HG02798 (cell line): ENCODE data around the gene STK11IP.

ENCODE experiments used
- ATAC-seq: cut with Tn5 transposase; IDR thresholded peaks from one replicate; pipeline ENCODE4 v1.9.1; 2021; ENCODE audit warnings: mild to moderate bottlenecking; ENCODE audit not compliant: unreplicated experiment, poor library complexity

Gene STK11IP

DNA sequence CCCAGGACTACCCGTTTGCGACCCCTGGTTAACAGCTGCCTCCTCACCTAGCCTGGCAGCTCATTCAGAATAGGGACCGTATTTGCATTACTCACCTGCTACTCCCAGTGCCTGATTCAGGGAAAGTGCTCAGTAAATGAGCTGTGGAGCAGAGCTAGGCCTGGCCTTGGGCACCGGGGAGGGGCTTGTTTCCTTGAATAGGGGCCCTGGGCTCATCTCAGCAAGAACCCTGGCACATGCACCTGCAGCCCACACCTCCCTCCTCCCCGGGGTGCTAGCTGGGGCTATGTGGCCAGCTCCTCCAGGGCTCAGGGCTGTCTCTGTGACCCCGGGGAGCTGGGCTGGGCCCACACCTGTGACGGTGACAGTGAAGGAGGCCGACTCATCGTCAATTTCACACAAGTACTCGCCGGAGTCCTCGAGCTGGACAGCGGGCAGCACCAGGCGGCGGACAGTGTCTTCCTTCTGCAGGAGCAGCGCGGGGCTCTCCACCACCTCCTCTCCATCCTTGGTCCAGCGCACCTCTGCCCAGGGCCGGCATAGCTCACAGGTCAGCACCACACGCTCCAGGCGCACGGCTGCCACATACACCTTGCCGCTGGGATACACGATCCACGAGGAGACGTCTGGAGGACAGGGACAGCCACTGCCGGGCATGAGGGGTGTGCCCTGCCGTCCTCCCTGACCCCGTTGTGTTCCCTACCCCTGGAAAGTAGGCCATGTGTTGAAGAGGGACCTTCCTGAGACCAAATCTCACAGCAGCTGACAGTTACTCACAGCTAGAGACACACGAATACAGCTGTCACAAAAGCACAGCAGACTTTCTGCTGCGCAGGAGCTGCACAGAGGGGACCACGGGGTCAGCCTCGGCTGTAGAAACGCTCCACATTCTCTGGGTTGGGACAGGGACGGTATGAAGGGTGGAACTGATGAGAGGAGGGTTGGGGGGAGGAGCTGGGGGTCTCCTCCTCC is 35.3 kb upstream of the STK11IP start:
- ATAC-seq = no peak

GRCh38 chr2:219563271-219563928 is 34.3 kb upstream of the STK11IP start:
- no peak for ATAC-seq

- ATAC-seq = no peak
Observed at GRCh38 chr2:219565130-219566080, 32.3 kb upstream of the STK11IP start.

- no peak for ATAC-seq
Observed at GRCh38 chr2:219566640-219567039, 31.0 kb upstream of the STK11IP start.

DNA sequence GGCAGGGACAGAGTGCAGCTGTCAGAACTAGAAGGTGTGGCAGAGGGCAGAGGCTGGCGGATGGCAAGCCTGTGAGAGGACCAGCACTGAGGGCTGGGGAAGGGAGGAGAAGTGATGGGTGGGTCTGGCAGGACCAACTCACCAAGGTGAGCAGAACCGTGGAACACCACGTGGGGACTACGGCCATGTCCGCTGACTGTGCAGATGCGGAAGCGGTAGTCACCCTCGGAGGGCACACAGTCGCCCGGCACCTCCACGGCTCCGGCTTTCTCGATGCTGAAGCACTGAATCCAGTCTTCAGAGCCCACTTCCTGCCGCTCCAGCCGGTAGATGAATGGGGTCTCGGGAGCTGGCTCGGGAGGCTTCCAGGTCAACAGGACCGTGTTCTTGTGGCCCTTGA is 30.5 kb upstream of the STK11IP start:
- ATAC-seq = no peak

- no peak for ATAC-seq
Observed at GRCh38 chr2:219567791-219568361, 29.8 kb upstream of the STK11IP start.

DNA sequence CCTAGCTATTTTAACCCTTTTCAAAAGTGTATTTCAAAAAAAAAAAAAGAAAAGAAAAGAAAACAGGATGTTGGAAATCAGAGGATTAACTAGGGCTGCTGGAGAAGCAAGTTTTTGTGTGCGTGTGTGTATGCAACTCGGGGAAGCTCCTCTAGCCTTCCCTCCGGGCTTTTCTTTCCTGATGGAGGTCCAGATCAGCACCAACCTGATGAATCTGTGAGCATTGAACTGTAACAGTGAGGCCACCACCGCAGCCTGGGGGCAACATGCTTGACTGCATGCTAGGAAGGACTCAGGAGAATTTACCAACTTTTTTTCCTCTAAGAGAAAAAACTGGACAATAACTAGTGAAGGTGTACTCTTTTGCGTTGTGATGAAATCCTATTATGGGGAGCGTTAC is 28.6 kb upstream of the STK11IP start:
- no peak for ATAC-seq

DNA sequence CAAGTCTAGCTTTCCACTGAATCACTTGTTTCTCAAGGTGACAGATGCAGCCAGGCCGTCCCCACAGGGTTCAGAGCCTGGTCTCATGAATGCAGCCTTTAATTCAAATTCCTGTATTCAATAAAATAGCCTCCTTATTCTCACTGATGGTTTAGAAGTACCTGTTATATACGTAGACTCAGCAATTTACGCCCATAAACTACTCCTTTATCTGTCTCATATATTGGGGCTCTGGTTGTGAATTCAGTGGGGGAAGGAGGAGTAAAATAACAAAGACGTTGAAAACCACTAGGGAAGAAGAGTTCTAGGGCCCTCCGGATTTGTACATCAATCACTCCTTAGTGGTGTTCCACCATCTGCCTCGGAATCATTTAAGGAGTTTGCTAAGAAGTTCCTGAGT is 28.0 kb upstream of the STK11IP start:
- no peak for ATAC-seq

DNA sequence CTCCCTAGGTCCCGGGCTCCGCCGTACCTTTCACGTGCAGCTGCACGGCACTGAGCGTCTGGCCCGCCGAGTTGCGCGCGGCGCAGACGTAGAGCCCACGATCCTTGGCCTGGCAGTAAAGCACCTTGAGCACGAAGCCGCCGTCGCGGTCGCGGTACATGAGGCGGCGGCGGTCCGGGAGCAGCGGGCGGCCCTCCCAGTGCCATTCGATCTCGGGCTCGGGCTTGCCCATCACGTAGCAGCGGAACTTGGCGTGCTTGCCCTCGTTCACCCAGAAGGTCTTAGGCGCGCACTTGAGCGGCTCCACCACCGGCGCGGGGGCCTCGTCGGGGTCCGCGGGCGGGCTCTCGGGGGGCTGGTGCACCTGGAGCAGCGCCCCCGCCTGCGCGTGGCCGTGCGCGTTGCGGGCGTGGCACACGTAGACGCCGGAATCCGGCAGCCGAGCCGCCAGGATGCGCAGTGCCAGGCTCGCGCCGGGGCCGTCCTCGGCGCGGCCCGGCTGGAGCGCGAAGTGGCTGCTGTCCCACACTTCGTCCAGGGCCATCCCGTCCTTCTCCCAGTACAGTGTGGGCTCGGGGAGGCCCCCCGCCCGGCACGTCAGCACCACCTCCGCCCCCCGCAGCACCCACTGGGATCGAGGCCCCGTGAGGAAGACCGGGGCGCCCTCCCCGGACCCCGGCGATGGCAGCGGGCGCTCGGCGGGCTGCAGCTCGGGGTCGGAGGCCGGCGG is 27.3 kb upstream of the STK11IP start:
- ATAC-seq = no peak

GRCh38 chr2:219570924-219571310 is 26.7 kb upstream of the STK11IP start:
- ATAC-seq = no peak

DNA sequence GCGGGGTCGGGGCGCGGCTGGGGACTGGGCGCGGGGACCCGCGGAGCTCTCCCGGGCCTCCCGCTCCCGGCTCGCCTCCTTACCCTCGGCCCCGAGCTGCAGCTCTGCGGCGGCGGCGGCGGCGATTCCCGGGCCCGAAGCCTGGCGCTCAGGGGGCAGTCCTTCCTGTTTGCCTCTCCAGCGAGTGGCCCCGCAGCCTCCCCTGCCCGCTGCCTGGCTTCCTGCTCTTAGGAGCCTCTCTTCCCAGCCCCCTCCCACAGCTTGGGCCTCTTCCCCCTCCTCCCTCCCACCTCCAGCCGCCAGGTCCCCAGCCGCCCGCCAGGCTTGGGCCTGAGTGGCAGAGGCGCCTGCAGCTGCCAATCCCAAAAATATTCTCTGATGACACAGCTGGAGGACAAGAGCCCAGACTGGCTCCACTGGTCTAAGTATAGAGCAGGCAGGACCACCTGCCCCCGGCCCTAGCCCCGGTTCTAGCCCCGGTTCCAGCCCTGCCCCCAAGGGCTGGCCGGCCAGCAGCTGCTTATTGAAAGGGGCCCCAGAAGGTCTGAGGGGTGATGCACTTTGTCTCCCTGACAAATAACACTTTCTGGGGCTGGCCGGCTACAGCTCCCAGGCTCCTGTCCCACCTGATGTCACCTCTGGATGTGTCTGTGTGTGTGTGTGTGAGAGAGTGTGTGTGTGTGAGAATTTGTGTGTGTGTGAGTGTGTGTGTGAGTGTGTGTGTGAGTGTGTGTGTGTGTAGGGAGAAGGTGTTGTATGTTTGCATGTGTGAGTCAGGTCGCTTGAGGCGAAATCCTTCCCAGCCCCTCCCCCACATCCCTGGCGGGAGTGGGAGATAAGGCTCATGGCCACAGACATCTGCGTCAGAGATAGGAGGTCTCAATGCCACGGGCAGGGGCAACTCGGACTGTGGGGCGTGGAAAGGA is 26.1 kb upstream of the STK11IP start, which contains the start of gene OBSL1:
OBSL1 (minus strand) TSS at position 229 of the 926 bp plus-strand sequence. CDS start 307 bp downstream, outside the sequence.
- no peak for ATAC-seq

DNA sequence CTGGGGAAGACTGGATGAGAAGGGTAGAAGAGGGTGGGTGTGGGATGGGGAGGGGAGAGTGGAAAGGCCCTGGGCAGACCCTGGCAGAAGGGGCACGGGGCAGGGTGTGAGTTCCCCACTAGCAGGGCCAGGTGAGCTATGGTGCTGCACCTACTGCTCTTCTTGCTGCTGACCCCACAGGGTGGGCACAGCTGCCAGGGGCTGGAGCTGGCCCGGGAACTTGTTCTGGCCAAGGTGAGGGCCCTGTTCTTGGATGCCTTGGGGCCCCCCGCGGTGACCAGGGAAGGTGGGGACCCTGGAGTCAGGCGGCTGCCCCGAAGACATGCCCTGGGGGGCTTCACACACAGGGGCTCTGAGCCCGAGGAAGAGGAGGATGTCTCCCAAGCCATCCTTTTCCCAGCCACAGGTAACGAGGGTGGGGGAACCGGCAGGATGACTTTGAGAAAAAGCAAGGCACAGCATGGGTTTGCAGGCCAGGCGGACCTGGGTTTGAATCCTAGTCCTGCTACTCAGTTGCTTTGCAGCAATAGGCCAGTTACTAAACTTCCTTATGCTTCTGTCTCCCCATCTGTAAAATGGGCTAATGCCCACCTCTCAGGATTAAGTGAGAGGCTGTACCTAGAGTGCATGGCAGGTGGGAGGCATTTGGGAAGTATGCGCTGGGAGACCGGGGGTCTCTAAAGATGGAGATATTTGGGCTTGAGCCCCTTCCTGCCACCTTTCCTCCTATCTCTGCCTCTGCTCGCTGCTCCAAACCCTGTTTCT is 25.2 kb upstream of the STK11IP start, which contains the start of gene INHA:
INHA (plus strand) TSS at position 74 of the 765 bp plus-strand sequence; CDS start at position 139, 65 bp downstream.
- ATAC-seq = no peak

- ATAC-seq = no peak
Observed at GRCh38 chr2:219573166-219573565, 24.5 kb upstream of the STK11IP start.

- no peak for ATAC-seq
Observed at GRCh38 chr2:219574484-219575311, 23.0 kb upstream of the STK11IP start.

DNA sequence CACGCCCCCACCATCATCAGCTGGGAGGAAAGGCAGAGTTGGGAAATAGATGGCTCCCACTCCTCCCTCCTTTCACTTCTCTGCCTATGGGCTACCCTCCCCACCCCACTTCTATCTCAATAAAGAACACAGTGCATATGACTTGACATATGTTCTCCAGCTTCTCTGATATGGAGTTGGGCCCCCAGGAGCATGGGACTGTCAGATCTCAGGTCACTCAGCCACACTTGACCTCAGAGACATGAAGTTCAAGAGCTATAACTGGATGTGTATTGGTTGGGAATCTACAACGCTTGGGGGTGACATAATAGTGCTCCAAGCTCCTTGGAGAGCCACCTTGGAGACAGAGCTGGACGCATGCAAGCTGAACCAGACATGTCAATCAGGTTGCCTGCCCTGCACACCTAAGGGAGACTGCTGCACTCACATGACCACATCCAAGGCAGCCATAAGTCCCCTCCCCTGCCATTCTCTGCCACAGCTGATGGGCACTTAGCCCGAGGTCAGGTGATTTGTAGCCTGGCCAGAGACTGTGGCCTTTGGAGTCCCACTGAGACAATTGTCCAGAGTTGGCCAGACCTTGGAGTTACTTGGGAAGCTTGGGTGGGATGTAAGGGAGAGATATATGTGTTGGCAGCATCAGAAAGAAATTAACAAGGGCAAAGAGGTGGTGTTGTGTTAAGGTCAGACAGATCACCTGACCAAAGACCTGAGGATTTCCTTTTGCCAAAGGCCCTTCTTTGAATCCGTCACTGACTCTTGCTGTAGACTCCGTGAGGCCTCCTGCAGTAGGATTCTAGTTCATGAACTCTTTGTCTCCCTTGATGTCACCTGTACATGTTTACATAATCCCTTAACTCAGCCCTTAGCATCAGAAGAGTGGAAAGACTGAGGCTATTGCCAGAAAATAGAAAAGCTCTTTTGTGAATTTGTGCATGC is 21.8 kb upstream of the STK11IP start:
- no peak for ATAC-seq
